Mesenchymal stem cell (in vitro differentiated cells and primary cell): ENCODE results near the gene ACTR3.

Source experiments
- DNase-seq: peaks from one replicate; pipeline ENCODE4 v3.0.0-alpha.2; 2013
- H2AFZ ChIP-seq: one replicate; pipeline ENCODE4 v1.6.1; 2013; ENCODE audit warnings: low read depth, mild to moderate bottlenecking, control low read depth, inconsistent platforms, low read length, moderate library complexity
- H2AK5ac ChIP-seq: 2 replicates; pipeline ENCODE4 v1.6.1; 2013; ENCODE audit warnings: low read length, moderate library complexity, mild to moderate bottlenecking, inconsistent platforms; ENCODE audit not compliant: severe bottlenecking
- H2BK120ac ChIP-seq: one replicate; pipeline ENCODE4 v1.6.1; 2013; ENCODE audit warnings: low read depth, mild to moderate bottlenecking, inconsistent platforms, low read length, moderate library complexity
- H2BK12ac ChIP-seq, 2 experiments: one replicate each; pipeline ENCODE4 v1.6.1; 2013; ENCODE audit warnings: inconsistent platforms in 2 of 2, low read length in 2 of 2, mild to moderate bottlenecking in 2 of 2, moderate library complexity in 2 of 2, control low read depth in 1 of 2
- H2BK15ac ChIP-seq: one replicate; pipeline ENCODE4 v1.6.1; 2013; ENCODE audit warnings: mild to moderate bottlenecking, low read depth, inconsistent platforms; ENCODE audit not compliant: poor library complexity, severe bottlenecking
- H2BK5ac ChIP-seq: 2 replicates; pipeline ENCODE4 v1.6.1; 2013; ENCODE audit warnings: low read depth, mild to moderate bottlenecking, low read length, control low read depth, inconsistent platforms; ENCODE audit not compliant: poor library complexity, severe bottlenecking
- H3K14ac ChIP-seq, 2 experiments: one replicate each; pipeline ENCODE4 v1.6.1; 2013; ENCODE audit warnings: inconsistent platforms in 2 of 2, low read length in 2 of 2, control low read depth in 1 of 2, mild to moderate bottlenecking in 1 of 2, moderate library complexity in 1 of 2
- H3K18ac ChIP-seq, 2 experiments: one replicate each; pipeline ENCODE4 v1.6.1; 2013; ENCODE audit warnings: inconsistent platforms in 2 of 2, low read length in 2 of 2, control low read depth in 1 of 2, low read depth in 1 of 2, mild to moderate bottlenecking in 1 of 2
- H3K23ac ChIP-seq, 2 experiments: one replicate each; pipeline ENCODE4 v1.6.1; 2013; ENCODE audit warnings: inconsistent platforms in 2 of 2, low read length in 2 of 2, mild to moderate bottlenecking in 2 of 2, moderate library complexity in 2 of 2, control low read depth in 1 of 2
- H3K27ac ChIP-seq: 2 replicates; pipeline ENCODE4 v1.5.1; 2013; ENCODE audit warnings: mild to moderate bottlenecking, moderate library complexity, low read length, control low read depth, inconsistent platforms; ENCODE audit not compliant: poor library complexity, severe bottlenecking
- H3K27me3 ChIP-seq, 2 experiments: 2 replicates each; pipeline versions ENCODE4 v1.6.1 to v1.7.0; 2013; ENCODE audit warnings: low read length in 2 of 2, mild to moderate bottlenecking in 2 of 2, moderate library complexity in 2 of 2, control low read depth in 1 of 2, inconsistent platforms in 1 of 2; ENCODE audit not compliant: control insufficient read depth in 1 of 2, insufficient read depth in 1 of 2
- H3K36me3 ChIP-seq, 2 experiments: 2 replicates each; pipeline versions ENCODE4 v1.6.1 to v1.7.0; 2013; ENCODE audit warnings: low read length in 2 of 2, control low read depth in 1 of 2, inconsistent platforms in 1 of 2, low read depth in 1 of 2, mild to moderate bottlenecking in 1 of 2; ENCODE audit not compliant: insufficient read depth in 2 of 2, control insufficient read depth in 1 of 2
- H3K4ac ChIP-seq, 2 experiments: one replicate each; pipeline ENCODE4 v1.6.1; 2013; ENCODE audit warnings: inconsistent platforms in 2 of 2, low read length in 2 of 2, mild to moderate bottlenecking in 2 of 2, moderate library complexity in 2 of 2, control low read depth in 1 of 2, low read depth in 1 of 2
- H3K4me1 ChIP-seq: 2 replicates; pipeline ENCODE4 v1.6.1; 2013; ENCODE audit warnings: low read depth, low read length, control low read depth; ENCODE audit not compliant: control insufficient read depth, insufficient read depth
- H3K4me2 ChIP-seq: 2 replicates; pipeline ENCODE4 v1.6.1; 2013; ENCODE audit warnings: low read length, mild to moderate bottlenecking, inconsistent platforms; ENCODE audit not compliant: poor library complexity, severe bottlenecking
- H3K4me3 ChIP-seq, 2 experiments: 2 replicates each; pipeline versions ENCODE4 v1.5.1 to v1.7.0; 2013; ENCODE audit warnings: low read length in 2 of 2, mild to moderate bottlenecking in 2 of 2, control low read depth in 1 of 2, low read depth in 1 of 2; ENCODE audit not compliant: insufficient read depth in 1 of 2
- H3K79me1 ChIP-seq: replicated peaks from 2 replicates; pipeline ENCODE4 v1.6.1; 2013; ENCODE audit warnings: mild to moderate bottlenecking, control low read depth, low read length, inconsistent platforms; ENCODE audit not compliant: poor library complexity, severe bottlenecking
- H3K9ac ChIP-seq: 2 replicates; pipeline ENCODE4 v1.7.0; 2013; ENCODE audit warnings: mild to moderate bottlenecking, low read length, moderate library complexity
- H3K9me3 ChIP-seq: 2 replicates; pipeline ENCODE4 v1.7.0; 2013; ENCODE audit warnings: mild to moderate bottlenecking, low read length; ENCODE audit not compliant: control insufficient read depth
- H4K8ac ChIP-seq: one replicate; pipeline ENCODE4 v1.6.1; 2013; ENCODE audit warnings: inconsistent platforms, mild to moderate bottlenecking, low read length, moderate library complexity
- H4K91ac ChIP-seq: one replicate; pipeline ENCODE4 v1.6.1; 2013; ENCODE audit warnings: mild to moderate bottlenecking, low read length, inconsistent platforms
- whole genome bisulfite sequencing: methylation state at CpG from one replicate; pipeline ENCODE4 v1.1.7; 2013; ENCODE audit warnings: mixed read lengths; 5-methylcytosine and 5-hydroxymethylcytosine counted together

Gene ACTR3

GRCh38 chr2:113964436-113964835, 74.5 kb downstream of the ACTR3 start:
- Histone ChIP-seq H3K9ac (peak overlapping the region; percentile 55), H3K4ac (no peak overlapping the region), H2AFZ (no peak overlapping the region)

DNA sequence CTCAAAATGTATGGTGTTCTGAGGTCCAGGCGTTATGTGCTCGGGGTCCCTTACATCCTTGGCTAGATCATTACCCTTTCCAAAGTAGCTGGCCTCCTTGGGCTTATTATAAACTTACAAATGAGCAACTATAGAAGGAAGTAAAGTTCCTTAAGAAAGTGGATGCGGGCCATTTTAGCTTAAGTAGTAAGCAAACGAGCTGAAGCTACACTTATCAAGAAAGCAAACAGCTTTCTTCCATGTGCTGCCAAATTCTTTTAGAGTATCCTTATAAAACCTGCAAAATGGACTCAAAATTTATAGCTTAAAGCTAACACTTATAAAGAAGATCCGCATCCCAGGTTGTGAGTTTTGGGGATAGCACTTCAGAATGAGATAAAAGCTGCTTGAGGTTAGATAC, 75.3 kb downstream of the ACTR3 start:
- H3K4me1 ChIP-seq = no peaks in the 10 kb centered on the region
- H2BK120ac ChIP-seq = no peak overlapping the region
- H2BK5ac ChIP-seq = no peak overlapping the region
- H2BK15ac ChIP-seq = no peak overlapping the region
- no peak overlapping the region for H2AFZ ChIP-seq
- no peak overlapping the region for H2AK5ac ChIP-seq
- H4K91ac ChIP-seq = no peak overlapping the region
- H3K14ac ChIP-seq = no peak overlapping the region
- H3K4me3 ChIP-seq = no peak overlapping the region
- no peak overlapping the region for H3K18ac ChIP-seq
- no peak overlapping the region for H2BK12ac ChIP-seq
- WGBS = 100% methylated on average over 3 of the region's 5 CpGs
- no peak for DNase-seq
- no peak overlapping the region for H4K8ac ChIP-seq
- peaks cover 5 to 73% of the 10 kb centered on the region in 2 experiments for H3K36me3 ChIP-seq
- H3K9ac ChIP-seq = no peak overlapping the region
- H3K27me3 ChIP-seq = no peaks in the 10 kb centered on the region
- H3K4ac ChIP-seq = no peak overlapping the region
- H3K79me1 ChIP-seq = peaks cover 10% of the 10 kb centered on the region
- no peak overlapping the region for H3K27ac ChIP-seq
- H3K4me2 ChIP-seq = no peak overlapping the region
- H3K23ac ChIP-seq = no peak overlapping the region
- H3K9me3 ChIP-seq = no peaks in the 10 kb centered on the region

More at GRCh38 chr2:113964436-113964835, 74.5 kb downstream of the ACTR3 start:
- Histone ChIP-seq H3K23ac (no peak overlapping the region), H3K36me3 (peaks cover 4 to 75% of the 10 kb centered on the region in 2 experiments), H3K18ac (no peak overlapping the region), H2BK12ac (no peak overlapping the region), H2BK5ac (no peak overlapping the region), H2BK120ac (no peak overlapping the region), H3K27me3 (no peaks in the 10 kb centered on the region), H2AK5ac (no peak overlapping the region), H3K14ac (no peak overlapping the region), H3K27ac (no peak overlapping the region), H3K79me1 (peaks cover 10% of the 10 kb centered on the region), H3K4me1 (no peaks in the 10 kb centered on the region), H3K4me3 (no peak overlapping the region), H4K8ac (no peak overlapping the region), H3K4me2 (no peak overlapping the region), H4K91ac (no peak overlapping the region), H2BK15ac (no peak overlapping the region), H3K9me3 (no peaks in the 10 kb centered on the region)
- no CpG with 5 or more reads among the region's 5 CpGs for WGBS
- DNase-seq = no peak

DNA sequence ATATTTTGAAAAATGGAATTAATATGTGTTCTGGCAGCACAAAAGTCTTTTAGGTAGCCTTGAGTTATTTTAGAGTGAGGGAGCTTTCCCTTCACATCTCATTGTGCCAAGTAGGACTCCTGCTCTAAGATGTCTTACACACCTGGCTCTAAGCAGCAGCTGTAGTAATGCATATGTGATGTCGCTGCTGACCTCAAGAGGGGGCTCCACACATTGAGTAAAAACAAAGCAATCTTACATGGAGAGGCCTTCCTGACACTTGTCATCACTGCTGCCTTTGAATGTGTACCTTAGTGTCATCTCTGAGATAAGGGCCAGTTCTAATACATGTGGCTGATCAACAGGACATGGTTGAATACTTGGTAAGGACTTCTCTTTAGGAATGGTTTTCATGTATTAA, 75.8 kb downstream of the ACTR3 start:
- H3K36me3 ChIP-seq = peaks cover 5 to 75% of the 10 kb centered on the region in 2 experiments
- no peak overlapping the region for H3K4ac ChIP-seq
- H3K27me3 ChIP-seq = no peaks in the 10 kb centered on the region
- no peak overlapping the region for H4K8ac ChIP-seq
- H3K4me1 ChIP-seq = no peaks in the 10 kb centered on the region
- no peak overlapping the region for H2BK120ac ChIP-seq
- H3K27ac ChIP-seq = no peak overlapping the region
- no peak overlapping the region for H3K4me3 ChIP-seq
- H3K79me1 ChIP-seq = peaks cover 8% of the 10 kb centered on the region
- H2AFZ ChIP-seq = no peak overlapping the region
- H2AK5ac ChIP-seq = no peak overlapping the region
- H2BK12ac ChIP-seq = no peak overlapping the region
- no peak overlapping the region for H3K18ac ChIP-seq
- peak; percentile 50 for DNase-seq
- H3K23ac ChIP-seq = no peak overlapping the region
- H3K9me3 ChIP-seq = no peaks in the 10 kb centered on the region
- no peak overlapping the region for H2BK15ac ChIP-seq
- WGBS = 8% methylated on average over 1 of the region's 1 CpG
- H3K14ac ChIP-seq = no peak overlapping the region
- no peak overlapping the region for H4K91ac ChIP-seq
- H3K9ac ChIP-seq = no peak overlapping the region
- H3K4me2 ChIP-seq = no peak overlapping the region
- no peak overlapping the region for H2BK5ac ChIP-seq

- no peak for DNase-seq
- Histone ChIP-seq H2AK5ac (no peak overlapping the region), H2BK15ac (no peak overlapping the region), H3K79me1 (peaks cover 8% of the 10 kb centered on the region), H3K4ac (no peak overlapping the region), H2BK5ac (no peak overlapping the region), H3K27me3 (no peaks in the 10 kb centered on the region), H3K23ac (no peak overlapping the region), H3K18ac (no peak overlapping the region), H3K27ac (no peak overlapping the region), H2AFZ (no peak overlapping the region), H3K14ac (no peak overlapping the region), H3K4me3 (no peak overlapping the region), H3K36me3 (peaks cover 5 to 74% of the 10 kb centered on the region in 2 experiments), H3K9ac (no peak overlapping the region), H2BK120ac (no peak overlapping the region), H4K8ac (no peak overlapping the region), H3K4me2 (no peak overlapping the region), H3K4me1 (no peaks in the 10 kb centered on the region), H3K9me3 (no peaks in the 10 kb centered on the region), H2BK12ac (no peak overlapping the region), H4K91ac (no peak overlapping the region)
- WGBS = 73% methylated on average over 3 of the region's 5 CpGs
Measured at GRCh38 chr2:113966171-113966570, 76.3 kb downstream of the ACTR3 start.
